Amygdala (tissue), 56 donors: ENCODE measurements around the gene DAPK2.
"Not testable (repeated sequence)": the region's sequence is repeated elsewhere in the genome, so short reads cannot be mapped to it uniquely, and the experiment has no call there.

ENCODE experiments used
- DNase-seq, 56 donors: peaks; one replicate each; lab custom pipeline; 2025; lab: John Stamatoyannopoulos, UW

Gene DAPK2

DNA sequence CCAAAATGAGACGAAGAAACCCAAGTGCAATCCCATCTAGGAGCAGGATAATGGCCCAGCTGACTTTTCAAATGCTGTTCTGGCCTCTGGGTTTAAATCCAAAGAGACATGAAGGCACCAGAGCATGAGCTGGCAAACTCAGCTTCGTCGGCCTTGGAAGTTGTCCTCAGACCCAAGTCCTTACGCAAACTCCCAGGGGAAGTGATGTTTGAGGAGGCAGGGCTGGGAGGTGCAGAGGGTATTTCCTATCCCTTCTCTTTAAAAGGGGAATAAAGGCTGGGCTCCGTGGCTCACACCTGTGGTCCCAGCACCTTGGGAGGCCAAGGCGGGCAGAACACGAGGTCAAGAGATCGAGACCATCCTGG is 143.6 kb downstream of the DAPK2 start:
- no peak for DNase-seq

DNA sequence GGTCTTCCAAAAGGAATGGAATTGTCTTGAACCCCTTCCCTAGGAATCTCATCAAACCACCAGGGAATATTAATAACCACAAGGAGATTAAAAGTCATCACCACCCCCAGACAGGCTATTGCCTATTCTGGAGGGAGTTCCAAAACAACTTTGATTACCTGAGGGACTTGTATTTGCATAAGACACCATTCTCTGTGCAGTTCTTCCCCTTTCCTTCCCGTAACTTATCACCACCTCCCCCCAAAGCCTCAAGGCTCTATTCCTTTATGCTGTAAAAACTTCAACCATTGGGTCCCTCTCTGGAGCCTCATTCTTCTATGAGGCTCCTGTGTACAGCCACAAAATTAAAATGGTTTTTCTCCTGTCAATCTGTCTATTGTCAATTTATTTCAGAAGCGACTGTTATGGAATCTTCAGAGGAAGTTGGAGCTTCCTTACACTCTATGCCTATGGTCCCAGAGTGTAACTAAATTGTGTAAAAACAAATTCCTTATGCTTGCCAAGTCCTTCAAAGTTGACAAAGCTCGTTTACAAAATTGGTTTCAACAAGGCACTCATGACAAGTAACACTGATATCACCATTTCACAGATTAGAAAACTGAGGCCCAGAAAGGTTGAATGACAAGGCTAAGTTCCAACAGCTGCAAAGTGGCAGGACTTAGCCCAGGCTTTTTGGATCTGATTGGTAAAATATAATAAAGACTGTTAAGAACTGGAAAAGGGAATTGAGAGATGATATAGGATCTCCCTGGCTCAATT is 144.2 kb downstream of the DAPK2 start:
- DNase-seq: no peak

DNA sequence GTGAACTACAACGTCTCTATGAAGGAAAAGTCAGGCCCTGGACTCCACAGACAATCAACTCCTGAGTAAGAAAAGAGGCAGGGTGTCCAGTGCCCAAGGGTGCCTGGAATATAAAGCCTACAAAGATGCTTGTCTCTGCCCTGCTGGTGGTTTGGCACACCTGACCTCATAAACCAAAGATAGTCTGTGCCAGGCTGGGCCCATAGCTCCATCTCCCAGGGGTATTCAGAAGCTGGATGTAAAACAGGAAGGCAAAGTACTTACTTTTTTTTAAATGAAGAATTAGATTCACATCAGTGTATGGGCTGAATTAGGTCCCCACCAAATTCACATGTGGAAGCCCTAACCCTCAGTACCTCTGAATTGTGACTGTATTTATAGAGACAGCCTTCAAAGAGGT is 146.0 kb downstream of the DAPK2 start:
- no peak for DNase-seq

DNA sequence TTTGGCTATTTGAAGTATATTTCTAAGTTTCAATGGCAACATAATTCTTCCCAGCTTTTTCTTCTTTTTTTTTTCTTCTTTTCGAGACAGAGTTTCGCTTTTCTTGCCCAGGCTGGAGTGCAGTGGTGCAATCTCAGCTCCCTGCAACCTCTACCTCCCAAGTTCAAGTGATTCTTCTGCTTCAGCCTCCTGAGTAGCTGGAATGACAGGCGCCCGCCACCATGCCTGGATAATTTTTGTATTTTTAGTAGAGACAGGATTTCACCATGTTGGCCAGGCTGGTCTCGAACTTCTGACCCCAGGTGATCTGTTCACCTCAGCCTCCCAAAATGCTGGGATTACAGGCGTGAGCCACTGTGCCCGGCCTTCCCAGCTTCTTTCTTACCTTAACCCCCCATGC is 146.7 kb downstream of the DAPK2 start:
- DNase-seq: not testable (repeated sequence)

DNA sequence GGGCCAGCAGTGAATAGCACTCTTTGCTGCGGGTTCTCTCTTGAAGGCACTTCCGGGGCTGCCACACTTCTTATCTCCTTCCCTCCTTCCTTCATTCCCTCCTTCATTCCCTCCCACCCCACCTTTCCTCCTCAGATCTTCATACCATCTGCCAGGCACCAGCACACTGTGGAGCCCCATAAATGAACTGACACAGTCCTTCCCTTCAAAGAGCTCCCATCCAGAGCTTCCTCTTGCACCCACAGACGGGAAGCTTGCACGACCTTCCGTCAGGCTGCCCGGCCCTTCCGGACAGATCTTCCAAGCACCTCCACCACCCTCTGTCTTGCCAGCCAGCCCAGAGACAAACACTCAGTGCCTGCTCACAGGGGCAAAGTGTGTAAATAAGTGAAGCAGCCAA is 147.1 kb downstream of the DAPK2 start:
- DNase-seq: no peak

DNA sequence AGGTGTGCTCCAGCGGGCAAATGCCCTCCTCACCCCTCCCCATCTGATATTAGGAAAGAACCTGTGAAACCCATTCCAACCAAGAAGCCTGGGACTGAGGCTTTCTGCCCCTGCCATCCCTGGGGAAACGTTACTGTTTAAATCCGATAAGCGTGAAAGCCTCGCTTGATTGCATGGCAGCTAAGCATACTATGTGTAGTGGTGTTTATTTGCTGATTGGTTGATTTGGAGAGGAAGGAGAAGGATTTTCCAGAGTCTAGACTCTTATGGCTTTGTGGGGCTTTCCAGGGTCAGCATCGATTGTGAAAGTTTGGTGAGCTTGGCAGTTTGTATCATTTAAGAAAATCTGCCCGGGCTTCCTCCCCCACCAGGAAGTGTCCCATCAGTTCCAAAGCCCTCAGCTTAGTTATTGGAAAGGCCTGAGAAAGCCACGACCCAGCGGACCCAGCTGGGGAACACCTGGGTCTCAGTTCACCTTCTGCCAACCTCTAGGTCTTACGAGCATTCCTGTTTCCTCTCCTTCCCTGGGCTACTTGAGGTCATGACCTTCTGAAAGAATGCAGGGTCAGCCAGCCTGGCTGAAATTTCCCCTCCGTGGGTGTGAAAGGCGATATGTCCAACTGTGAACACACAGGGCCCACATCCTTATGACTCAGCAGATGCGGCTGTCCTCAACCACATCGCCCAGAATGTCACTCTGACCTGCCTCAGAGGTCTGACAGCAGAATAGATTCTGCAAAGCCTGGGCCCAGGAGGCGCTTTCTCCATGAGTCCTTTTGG is 149.8 kb downstream of the DAPK2 start:
- DNase-seq: no peak

DNA sequence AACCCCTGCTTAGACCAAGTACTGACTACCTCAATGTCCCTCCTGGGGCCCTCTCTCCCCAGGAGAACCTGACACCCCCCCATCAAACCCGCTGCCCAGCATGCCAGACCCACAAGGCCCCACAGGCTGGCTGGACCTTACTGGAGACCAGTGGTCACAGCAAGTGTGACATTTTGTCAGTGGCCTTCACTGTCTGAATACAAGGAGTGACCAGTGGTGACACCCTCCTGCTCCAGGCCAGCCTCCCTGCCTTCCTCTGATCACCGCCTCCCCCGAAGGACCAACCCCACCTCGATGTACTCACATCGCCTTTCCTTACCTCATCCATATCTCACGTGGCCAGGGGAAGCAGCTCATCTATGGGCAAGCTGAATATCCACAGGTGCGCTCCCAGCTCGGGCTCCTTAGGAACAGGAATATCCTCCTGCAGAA is 150.5 kb downstream of the DAPK2 start:
- DNase-seq: no peak

DNA sequence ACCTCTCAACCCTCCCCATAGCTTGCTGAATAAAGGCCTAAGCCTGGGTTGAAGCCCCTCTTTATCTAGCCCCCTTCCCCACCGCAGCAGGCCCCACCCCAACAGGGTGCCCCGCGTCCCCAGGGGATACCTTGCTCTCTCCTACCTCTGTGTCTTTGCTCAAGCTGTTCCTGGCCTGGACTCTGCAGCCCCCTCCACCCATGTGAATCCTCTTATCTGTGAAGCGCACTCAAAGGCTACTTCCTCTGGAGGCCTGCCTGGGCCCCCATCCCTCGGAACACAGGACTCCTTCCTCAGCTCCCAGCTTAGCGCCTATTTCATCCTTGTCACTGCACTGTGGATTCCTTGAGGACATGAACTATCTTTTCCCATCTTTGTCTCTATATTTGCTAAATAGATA is 151.1 kb downstream of the DAPK2 start:
- no peak for DNase-seq

DNA sequence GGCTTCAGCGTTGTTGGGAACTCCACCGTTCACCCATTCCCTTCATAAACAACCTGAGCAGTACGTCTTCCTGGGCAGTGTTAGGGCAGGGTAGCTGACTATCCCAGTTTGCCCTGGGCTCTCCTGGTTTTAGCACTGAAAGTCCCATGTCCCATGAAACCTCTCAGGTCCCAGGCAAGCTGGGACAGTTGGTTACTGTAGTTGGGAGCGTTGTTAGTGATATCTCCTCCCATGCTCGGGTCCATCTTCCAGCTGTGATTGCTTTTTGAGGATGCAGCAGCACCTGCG is 151.7 kb downstream of the DAPK2 start:
- no peak for DNase-seq

DNA sequence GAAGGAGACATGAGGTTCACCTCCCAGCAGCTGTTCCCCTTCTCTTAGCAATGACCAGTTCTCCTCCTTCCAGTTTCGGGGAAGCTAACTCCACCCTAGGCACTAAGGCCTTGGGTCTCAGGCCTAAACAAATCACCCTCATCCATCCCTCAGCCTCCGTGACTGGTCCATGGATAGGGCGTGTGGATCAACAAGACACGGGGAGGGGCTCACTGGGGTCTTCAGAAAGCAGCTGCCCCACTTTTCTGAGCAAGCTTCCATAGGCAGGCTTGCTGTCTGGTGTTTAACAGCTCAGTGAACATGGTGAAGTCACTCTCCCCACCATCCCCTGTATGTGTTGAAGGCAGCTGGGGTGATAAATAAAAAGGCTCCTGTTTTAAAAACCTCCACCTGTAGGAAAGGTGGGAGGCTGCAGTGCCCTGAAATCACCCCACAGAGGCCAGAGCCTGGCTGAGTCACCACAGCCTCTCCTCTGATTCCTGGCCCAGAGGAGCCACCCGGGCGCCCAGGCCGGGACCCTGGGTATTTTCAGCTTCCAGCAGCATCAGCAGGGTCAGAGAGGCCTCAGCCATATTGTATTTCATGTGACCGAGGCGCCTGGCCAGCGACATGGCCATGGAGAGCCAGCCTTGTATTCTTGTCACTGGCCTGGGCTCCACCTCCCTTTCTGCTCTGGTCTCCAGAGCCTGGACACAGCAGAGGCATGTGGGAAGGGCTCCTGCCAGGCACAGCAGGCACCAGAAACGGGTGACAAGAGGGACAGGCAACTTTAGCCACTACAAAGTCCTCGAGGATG is 152.2 kb downstream of the DAPK2 start:
- no peak for DNase-seq

DNA sequence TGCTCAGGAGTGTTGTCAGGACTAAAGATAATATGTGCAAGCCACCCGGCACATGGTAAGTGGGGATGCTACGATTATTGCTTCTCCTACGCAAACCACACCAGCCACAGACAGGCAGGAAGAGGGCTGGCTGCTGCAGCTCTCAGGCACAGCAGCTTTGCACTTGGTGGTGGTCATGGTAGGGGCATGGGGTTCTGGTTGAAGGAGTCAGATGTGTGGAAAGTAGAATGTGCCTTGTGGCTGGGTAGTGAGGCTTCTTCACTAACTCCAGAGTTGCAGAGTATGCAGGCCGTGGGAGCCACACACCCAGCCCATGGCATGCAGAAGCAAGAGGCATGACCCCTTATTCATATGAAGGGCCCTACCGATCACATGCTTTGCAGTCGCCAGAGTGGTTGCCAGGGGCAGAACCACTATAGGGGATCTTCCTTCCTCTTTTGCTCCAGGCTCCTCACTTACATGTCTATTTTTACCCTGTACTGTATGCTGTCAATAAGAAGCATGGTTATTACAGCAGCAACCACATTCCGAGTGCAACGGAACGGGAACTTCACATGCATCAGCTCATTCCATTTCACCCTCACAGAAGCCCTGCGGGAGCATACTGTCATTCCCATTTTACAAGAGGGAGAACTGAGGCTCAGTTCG is 153.4 kb downstream of the DAPK2 start:
- DNase-seq: peak in 6 of 56 donors; percentile 5 to 53 (median 24)

DNA sequence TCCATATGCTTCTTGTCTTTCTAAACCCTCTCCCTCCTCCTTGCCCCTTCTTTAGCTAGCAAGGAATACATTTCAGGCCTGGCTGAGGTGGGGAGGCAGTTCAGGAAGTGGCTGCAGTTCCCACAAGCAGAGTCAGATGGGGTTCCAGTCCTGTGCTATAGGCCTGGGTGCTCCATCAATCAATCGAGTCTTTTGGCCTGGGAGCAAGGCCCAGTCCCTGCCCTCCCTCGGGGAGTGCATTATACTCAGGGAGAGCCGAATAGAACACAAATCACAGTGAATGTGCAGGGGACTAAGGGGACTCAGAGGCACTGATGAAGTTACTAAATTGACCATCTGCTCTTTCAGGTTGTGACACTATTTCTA is 154.5 kb downstream of the DAPK2 start:
- DNase-seq: no peak

DNA sequence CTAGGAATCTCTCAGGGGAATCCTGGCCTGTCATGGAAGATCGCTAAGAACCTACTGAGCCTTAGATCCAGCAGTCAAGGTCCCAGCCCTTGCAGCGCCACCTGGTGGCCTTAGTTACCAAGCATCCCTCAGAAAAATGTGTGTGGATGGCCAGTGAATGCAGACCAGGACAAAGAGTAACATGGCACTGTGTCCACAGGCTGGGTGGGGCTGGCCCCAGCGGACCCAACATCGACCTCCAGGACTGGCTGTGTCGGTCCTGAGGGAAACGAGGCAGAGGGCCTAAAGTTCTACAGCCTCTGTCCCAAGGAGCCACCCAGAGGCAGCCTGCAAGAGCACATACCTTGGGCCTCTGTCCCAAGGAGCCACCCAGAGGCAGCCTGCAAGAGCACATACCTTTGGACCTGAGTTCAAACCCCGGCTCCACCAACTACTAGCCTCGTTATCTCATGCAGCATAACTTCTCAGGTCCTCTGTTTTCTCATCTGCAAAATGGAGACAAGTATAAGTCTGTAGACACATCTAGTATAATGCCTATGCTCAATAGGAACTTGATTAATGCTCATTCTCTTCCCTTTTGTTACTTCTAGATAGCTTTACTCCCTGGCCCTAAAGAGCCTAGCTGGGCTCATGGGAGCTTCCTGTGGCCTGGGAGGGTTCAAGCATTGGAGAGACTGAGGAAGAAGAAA is 155.1 kb downstream of the DAPK2 start:
- peak in 49 of 56 donors; percentile 4 to 89 (median 54) for DNase-seq

DNA sequence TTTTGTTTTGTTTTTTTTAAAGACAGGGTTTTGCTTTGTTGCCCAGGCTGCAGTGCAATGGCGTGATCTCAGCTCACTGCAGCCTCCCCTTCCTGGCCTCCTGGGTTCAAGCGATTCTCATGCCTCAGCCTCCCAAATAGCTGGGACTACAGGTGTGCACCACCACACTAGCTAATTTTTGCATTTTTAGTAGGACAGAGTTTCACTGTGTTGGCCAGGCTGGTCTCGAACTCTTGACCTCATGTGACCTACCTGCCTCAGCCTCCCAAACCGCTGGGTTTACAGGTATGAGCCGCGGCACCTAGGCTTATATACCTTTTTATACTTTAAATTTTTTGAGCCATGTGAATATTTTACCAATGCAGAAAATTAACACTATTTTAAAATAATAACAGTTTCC is 155.7 kb downstream of the DAPK2 start:
- DNase-seq: no peak

DNA sequence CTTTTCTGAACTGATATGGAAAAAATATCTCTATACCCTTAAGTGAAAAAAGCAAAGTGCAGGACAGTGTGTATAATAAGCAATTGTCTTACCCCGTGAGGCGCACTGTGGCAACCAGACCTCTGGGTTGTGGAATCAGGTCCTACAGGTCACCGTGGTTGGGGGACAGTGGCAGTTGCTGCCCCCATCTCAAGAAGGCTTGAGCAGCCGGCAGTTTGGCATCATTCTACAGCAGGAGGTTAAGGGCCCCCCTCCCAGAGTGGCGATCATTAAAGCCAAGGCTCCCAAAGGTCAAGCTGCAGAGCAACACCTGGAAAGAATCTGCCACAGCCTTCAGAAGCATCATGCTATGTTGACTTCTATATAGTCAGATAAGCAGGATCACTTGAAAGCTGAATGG is 156.5 kb downstream of the DAPK2 start:
- DNase-seq: no peak

DNA sequence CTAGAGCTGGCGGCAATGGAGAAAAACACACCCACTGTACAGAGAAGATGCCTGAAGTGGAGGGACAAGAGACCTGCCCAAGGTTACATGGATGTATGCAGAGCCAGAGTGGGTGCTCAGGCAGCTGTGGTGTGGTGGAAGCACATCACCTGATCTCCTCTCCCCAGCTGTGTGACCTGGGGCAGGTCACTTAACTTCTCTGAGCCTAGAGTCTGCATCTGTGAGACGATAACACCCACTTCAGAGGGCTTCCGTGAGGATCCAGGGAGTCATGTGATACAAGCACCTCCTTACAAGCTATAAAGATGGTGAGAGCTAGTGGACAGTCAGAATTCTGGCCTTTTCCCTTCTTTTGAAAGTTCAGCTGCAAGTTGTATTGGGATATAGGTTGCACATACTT is 157.5 kb downstream of the DAPK2 start:
- no peak for DNase-seq

DNA sequence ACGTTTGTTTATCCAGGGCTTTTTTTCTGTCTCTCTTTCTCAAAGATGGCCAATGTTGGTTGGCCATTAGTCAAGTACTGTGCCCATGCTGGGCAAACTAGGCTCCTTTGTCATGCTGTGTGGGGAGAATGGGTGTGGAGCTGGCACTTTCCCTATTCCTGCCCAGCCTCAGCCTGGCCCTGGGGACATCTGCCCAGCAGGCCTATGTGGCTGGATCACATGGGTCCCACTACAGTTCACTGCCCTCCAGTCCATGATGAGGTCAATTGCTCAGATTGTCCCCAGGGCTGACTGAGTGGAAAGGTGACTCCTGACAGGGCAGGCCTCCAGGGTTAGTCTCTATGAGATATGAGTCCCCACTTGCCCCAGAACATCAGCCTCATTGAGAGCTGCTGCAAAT is 158.1 kb downstream of the DAPK2 start:
- DNase-seq: peak in 26 of 56 donors; percentile 7 to 65 (median 26)

DNA sequence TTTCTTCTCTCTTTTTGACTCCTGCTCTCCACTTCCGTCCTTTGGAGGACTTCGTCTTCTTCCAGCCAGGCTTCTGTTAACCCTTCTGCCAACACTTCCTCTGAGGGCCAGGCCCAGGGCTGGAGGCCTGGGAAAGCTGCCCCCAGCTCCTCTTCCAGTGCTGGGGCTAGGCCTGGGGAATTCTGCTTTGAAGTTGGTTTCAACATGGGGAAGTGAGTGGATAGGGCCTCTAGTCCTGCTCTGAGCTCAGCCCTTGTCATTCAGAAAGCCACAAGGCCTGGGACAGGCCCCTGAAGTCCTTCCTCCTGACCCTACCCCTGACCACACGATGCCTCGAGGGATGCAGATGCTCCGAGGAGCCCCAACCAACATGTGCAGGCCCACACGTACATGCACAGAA is 158.7 kb downstream of the DAPK2 start:
- no peak for DNase-seq

DNA sequence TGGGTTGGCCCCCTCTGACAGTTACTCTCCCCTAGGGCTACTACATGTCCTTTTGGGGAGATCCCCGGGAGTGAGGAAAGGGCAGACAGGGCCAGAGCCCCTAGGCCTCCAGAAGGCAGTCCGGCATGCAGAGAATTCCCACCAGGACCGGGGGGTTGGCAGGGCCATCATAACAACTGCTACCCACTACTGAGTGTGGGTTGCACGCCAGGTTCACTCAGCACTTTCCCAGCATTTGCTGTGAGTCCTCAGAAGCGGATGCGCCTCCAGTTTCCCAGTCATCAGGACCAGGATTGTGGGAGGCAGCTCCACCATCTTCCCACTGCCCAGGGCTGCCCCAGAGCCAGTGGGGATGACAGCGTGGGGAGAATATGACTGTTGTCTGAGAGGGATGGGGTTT is 161.3 kb downstream of the DAPK2 start:
- DNase-seq: no peak

DNA sequence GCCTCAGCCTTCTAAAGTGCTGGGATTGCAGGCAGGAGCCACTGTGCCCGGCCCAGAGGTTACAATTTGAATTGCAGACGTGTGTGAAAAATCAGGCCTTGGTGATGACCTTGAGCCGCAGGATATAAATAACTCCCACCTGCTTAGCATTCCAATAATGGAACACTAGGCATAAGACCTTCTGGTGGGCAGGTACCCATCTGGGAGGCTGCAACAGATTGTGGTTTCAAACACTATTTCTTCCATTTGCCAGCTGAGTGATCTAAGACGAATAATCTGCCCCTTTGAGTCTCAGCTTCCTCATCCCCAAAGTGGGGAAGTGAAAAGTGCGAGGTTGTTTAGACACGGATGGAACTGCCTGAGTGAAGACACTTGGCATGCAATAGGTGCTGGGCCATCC is 164.9 kb downstream of the DAPK2 start:
- DNase-seq: no peak

DNA sequence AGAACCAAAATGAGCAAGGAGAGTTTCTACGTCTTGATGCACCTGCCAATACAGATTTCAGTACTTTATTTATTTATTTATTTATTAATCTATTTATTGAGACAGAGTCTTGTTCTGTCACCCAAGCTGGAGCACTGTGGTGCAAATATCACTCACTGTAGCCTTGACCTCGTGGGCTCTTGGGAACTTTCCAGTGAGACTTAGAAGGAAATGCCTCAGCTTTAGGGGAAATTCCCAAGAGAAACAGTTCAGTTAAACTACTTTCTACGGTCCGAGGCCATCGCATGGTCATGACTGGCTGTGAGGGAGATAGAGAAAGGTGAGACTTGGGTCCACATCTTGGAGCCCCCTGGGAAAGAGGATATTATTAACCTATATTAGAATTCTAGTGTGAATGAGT is 165.5 kb downstream of the DAPK2 start:
- DNase-seq: no peak
